ENCODE measurements around the gene SSR1.
A peak's percentile ranks its signal among the peaks of the same experiment; 100 is the strongest.
"Not testable (repeated sequence)": the region's sequence is repeated elsewhere in the genome, so short reads cannot be mapped to it uniquely, and the experiment has no call there.

The SSR1 gene

GRCh38 chr6:7341989-7342742 lies 29.2 kb upstream of the SSR1 start:
- H3K36me3 ChIP-seq (ENCODE audit: low read depth), result no peaks in the 10 kb centered on the region
- no peak overlapping the region for H3K4me3 ChIP-seq (ENCODE audit: severe bottlenecking)
- peak; percentile 52; the same call in 1 of the 3 replicates for ATAC-seq (ENCODE audit: low read depth)
- no peaks in the 10 kb centered on the region for H3K9me3 ChIP-seq (ENCODE audit: severe bottlenecking)
- H3K27ac ChIP-seq (ENCODE audit: poor library complexity, severe bottlenecking), result no peak overlapping the region
- TF ChIP-seq CTCF (IDR thresholded peaks at IDR 0.05; ENCODE audit: poor library complexity, severe bottlenecking), result no peak
- H3K27me3 ChIP-seq (ENCODE audit: insufficient read depth, poor library complexity, severe bottlenecking), result no peaks in the 10 kb centered on the region
- no peak for DNase-seq (ENCODE audit: low spot score)
- H3K4me1 ChIP-seq (ENCODE audit: insufficient read depth, poor library complexity, severe bottlenecking), result no peaks in the 10 kb centered on the region

GRCh38 chr6:7341271-7341670 lies 28.3 kb upstream of the SSR1 start:
- TF ChIP-seq CTCF (IDR thresholded peaks at IDR 0.05; ENCODE audit: poor library complexity, severe bottlenecking), result no peak
- ATAC-seq (ENCODE audit: low read depth) (no peak), DNase-seq (ENCODE audit: low spot score) (no peak)
- Histone ChIP-seq H3K9me3 (ENCODE audit: severe bottlenecking) (no peaks in the 10 kb centered on the region), H3K4me1 (ENCODE audit: insufficient read depth, poor library complexity, severe bottlenecking) (no peaks in the 10 kb centered on the region), H3K36me3 (ENCODE audit: low read depth) (no peaks in the 10 kb centered on the region), H3K27ac (ENCODE audit: poor library complexity, severe bottlenecking) (no peak overlapping the region), H3K27me3 (ENCODE audit: insufficient read depth, poor library complexity, severe bottlenecking) (no peaks in the 10 kb centered on the region), H3K4me3 (ENCODE audit: severe bottlenecking) (no peak overlapping the region)

- H3K36me3 ChIP-seq (ENCODE audit: low read depth); ATAC-seq (ENCODE audit: low read depth); H3K4me1 ChIP-seq (ENCODE audit: insufficient read depth, poor library complexity, severe bottlenecking); H3K9me3 ChIP-seq (ENCODE audit: severe bottlenecking); H3K27me3 ChIP-seq (ENCODE audit: insufficient read depth, poor library complexity, severe bottlenecking); H3K27ac ChIP-seq (ENCODE audit: poor library complexity, severe bottlenecking); H3K4me3 ChIP-seq (ENCODE audit: severe bottlenecking); DNase-seq (ENCODE audit: low spot score): not testable (repeated sequence)
These were observed 26.2 kb upstream of the SSR1 start for GRCh38 chr6:7339007-7339732.

GRCh38 chr6:7338031-7338430 lies 25.0 kb upstream of the SSR1 start:
- Histone ChIP-seq H3K9me3 (ENCODE audit: severe bottlenecking) (no peaks in the 10 kb centered on the region), H3K36me3 (ENCODE audit: low read depth) (no peaks in the 10 kb centered on the region), H3K4me1 (ENCODE audit: insufficient read depth, poor library complexity, severe bottlenecking) (no peaks in the 10 kb centered on the region), H3K27me3 (ENCODE audit: insufficient read depth, poor library complexity, severe bottlenecking) (no peaks in the 10 kb centered on the region), H3K27ac (ENCODE audit: poor library complexity, severe bottlenecking) (no peak overlapping the region), H3K4me3 (ENCODE audit: severe bottlenecking) (no peak overlapping the region)
- no peak for TF ChIP-seq CTCF (IDR thresholded peaks at IDR 0.05; ENCODE audit: poor library complexity, severe bottlenecking)
- DNase-seq (ENCODE audit: low spot score) (no peak), ATAC-seq (ENCODE audit: low read depth) (no peak)

- no peaks in the 10 kb centered on the region for H3K9me3 ChIP-seq (ENCODE audit: severe bottlenecking)
- H3K27ac ChIP-seq (ENCODE audit: poor library complexity, severe bottlenecking), result no peak overlapping the region
- no peaks in the 10 kb centered on the region for H3K4me1 ChIP-seq (ENCODE audit: insufficient read depth, poor library complexity, severe bottlenecking)
- ATAC-seq (ENCODE audit: low read depth) (no peak), DNase-seq (ENCODE audit: low spot score) (no peak)
- no peaks in the 10 kb centered on the region for H3K27me3 ChIP-seq (ENCODE audit: insufficient read depth, poor library complexity, severe bottlenecking)
- no peak for TF ChIP-seq CTCF (IDR thresholded peaks at IDR 0.05; ENCODE audit: poor library complexity, severe bottlenecking)
- H3K4me3 ChIP-seq (ENCODE audit: severe bottlenecking), result no peak overlapping the region
- no peaks in the 10 kb centered on the region for H3K36me3 ChIP-seq (ENCODE audit: low read depth)
These were observed 22.5 kb upstream of the SSR1 start for GRCh38 chr6:7335519-7335918.
